Measurements from ENCODE around the gene ETFA.

GRCh38 chr15:76340198-76340802 lies 29.0 kb upstream of the ETFA start:
- no peak for TF ChIP-seq ZBTB7A (IDR thresholded peaks at IDR 0.05; ENCODE audit: low read depth)
- no peak for TF ChIP-seq EP300 (IDR thresholded peaks at IDR 0.05; ENCODE audit: borderline replicate concordance)
- TF ChIP-seq, protein P1, sequence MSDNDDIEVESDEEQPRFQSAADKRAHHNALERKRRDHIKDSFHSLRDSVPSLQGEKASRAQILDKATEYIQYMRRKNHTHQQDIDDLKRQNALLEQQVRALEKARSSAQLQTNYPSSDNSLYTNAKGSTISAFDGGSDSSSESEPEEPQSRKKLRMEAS (IDR thresholded peaks at IDR 0.05): no peak
- TF ChIP-seq CREB1 (IDR thresholded peaks at IDR 0.05; ENCODE audit: low read depth): no peak
- no peak for TF ChIP-seq NFIC (IDR thresholded peaks at IDR 0.05)
- TF ChIP-seq TAF1 (IDR thresholded peaks at IDR 0.05; ENCODE audit: low read depth): no peak
- TF ChIP-seq CEBPB (IDR thresholded peaks at IDR 0.05): no peak
- TF ChIP-seq FOXM1 (IDR thresholded peaks at IDR 0.05; ENCODE audit: borderline replicate concordance, low read depth): no peak
- TF ChIP-seq RAD21 (IDR thresholded peaks at IDR 0.05; ENCODE audit: low read depth): no peak
- no peak for TF ChIP-seq EGR1 (IDR thresholded peaks at IDR 0.05)
- no peak for TF ChIP-seq TEAD4 (IDR thresholded peaks at IDR 0.05)
